GM21390 (cell line): ENCODE data around the gene CIDEB.

ENCODE experiments used
- ATAC-seq: cut with Tn5 transposase; IDR thresholded peaks from one replicate; pipeline ENCODE4 v1.9.1; 2021; ENCODE audit not compliant: unreplicated experiment

The CIDEB gene

GRCh38 chr14:24255438-24255837 is 52.3 kb downstream of the CIDEB start:
- no peak for ATAC-seq
